Memory B cell (primary cell): ENCODE measurements around the gene RNF121.

Source experiments
- ATAC-seq: fragments of 150-1000 bp; cut with Tn5 transposase; 2 replicates; pipeline ENCODE4 v1.10.0; 2021; ENCODE audit warnings: low read depth, mild to moderate bottlenecking, moderate library complexity
- DNase-seq, 2 donors: peaks; one replicate each; pipeline ENCODE4 v3.0.0; 2022; ENCODE audit warnings: low spot score in 2 of 2
- H3K27ac Mint-ChIP-seq: one replicate; pipeline ENCODE4 v1.8.0; 2022; ENCODE audit warnings: mild to moderate bottlenecking, moderate library complexity, mixed read lengths
- H3K27me3 Mint-ChIP-seq: one replicate; pipeline ENCODE4 v1.8.0; 2022; ENCODE audit warnings: mixed read lengths
- H3K36me3 Mint-ChIP-seq: one replicate; pipeline ENCODE4 v1.8.0; 2022; ENCODE audit warnings: mild to moderate bottlenecking, mixed read lengths
- H3K4me1 Mint-ChIP-seq: one replicate; pipeline ENCODE4 v1.8.0; 2022; ENCODE audit warnings: mixed read lengths
- H3K4me3 Mint-ChIP-seq: one replicate; pipeline ENCODE4 v1.8.0; 2022; ENCODE audit warnings: mild to moderate bottlenecking, moderate library complexity, mixed read lengths
- H3K9me3 Mint-ChIP-seq: one replicate; pipeline ENCODE4 v1.8.0; 2022; ENCODE audit warnings: mixed read lengths

RNF121 gene

DNA sequence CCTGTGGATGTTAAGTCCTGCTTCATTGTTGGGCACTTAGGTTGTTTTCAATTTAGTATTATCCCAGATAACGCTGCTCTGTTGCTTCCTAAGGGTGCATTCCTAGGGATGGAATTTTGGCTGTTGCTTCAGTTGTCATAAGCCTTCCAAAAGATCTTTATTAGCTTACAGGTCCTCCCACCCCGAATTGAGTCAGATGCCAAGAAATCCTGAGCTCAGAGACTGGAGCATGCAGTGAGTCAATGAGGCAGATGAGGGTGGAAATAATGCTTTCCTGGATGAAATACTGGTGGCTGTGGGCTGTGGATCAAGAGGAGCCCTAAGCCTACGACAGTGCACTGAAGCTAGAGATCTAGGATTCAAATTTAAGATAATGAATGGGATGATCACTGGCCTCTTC, 59.2 kb downstream of the RNF121 start:
- H3K36me3 Mint-ChIP-seq, result peaks cover 2% of the 10 kb centered on the region
- ATAC-seq (no peak), DNase-seq (no peak)
- no peak overlapping the region for H3K4me3 Mint-ChIP-seq
- H3K27me3 Mint-ChIP-seq, result no peaks in the 10 kb centered on the region
- H3K4me1 Mint-ChIP-seq, result peaks cover 33% of the 10 kb centered on the region
- no peak overlapping the region for H3K27ac Mint-ChIP-seq
- H3K9me3 Mint-ChIP-seq, result no peaks in the 10 kb centered on the region

GRCh38 chr11:71990701-71991100, 61.9 kb downstream of the RNF121 start:
- no peak for ATAC-seq
- Mint-ChIP-seq H3K4me1 (peaks cover 40% of the 10 kb centered on the region), H3K4me3 (no peak overlapping the region), H3K9me3 (no peaks in the 10 kb centered on the region), H3K36me3 (peaks cover 5% of the 10 kb centered on the region), H3K27me3 (no peaks in the 10 kb centered on the region), H3K27ac (no peak overlapping the region)
- DNase-seq, result no peak

- Mint-ChIP-seq H3K9me3 (no peaks in the 10 kb centered on the region), H3K4me1 (peaks cover 34% of the 10 kb centered on the region), H3K27me3 (no peaks in the 10 kb centered on the region), H3K27ac (no peak overlapping the region), H3K36me3 (peaks cover 5% of the 10 kb centered on the region), H3K4me3 (peak overlapping the region; percentile 0)
- ATAC-seq, result peak; percentile 94
- peak in 1 of 2 donors; percentile 53 for DNase-seq
These were observed 62.6 kb downstream of the RNF121 start for GRCh38 chr11:71991494-71991893.

GRCh38 chr11:71992136-71992730, 63.4 kb downstream of the RNF121 start:
- peak overlapping the region; percentile 39 for H3K4me3 Mint-ChIP-seq
- H3K27ac Mint-ChIP-seq, result no peak overlapping the region
- peaks cover 36% of the 10 kb centered on the region for H3K4me1 Mint-ChIP-seq
- peaks cover 3% of the 10 kb centered on the region for H3K36me3 Mint-ChIP-seq
- no peaks in the 10 kb centered on the region for H3K9me3 Mint-ChIP-seq
- ATAC-seq (no peak), DNase-seq (no peak)
- no peaks in the 10 kb centered on the region for H3K27me3 Mint-ChIP-seq

- H3K9me3 Mint-ChIP-seq, result no peaks in the 10 kb centered on the region
These were observed 65.9 kb downstream of the RNF121 start for GRCh38 chr11:71994786-71995185.

GRCh38 chr11:71995726-71996291, 67.0 kb downstream of the RNF121 start:
- ATAC-seq, result no peak
- H3K4me1 Mint-ChIP-seq, result peaks cover 60% of the 10 kb centered on the region
- no peaks in the 10 kb centered on the region for H3K27me3 Mint-ChIP-seq
- H3K36me3 Mint-ChIP-seq, result peaks cover 5% of the 10 kb centered on the region
- H3K27ac Mint-ChIP-seq, result no peak overlapping the region
- H3K9me3 Mint-ChIP-seq, result no peaks in the 10 kb centered on the region
- no peak overlapping the region for H3K4me3 Mint-ChIP-seq
- DNase-seq, result no peak

More at GRCh38 chr11:71994786-71995185, 65.9 kb downstream of the RNF121 start:
- DNase-seq (no peak), ATAC-seq (no peak)
- H3K36me3 Mint-ChIP-seq, result peaks cover 5% of the 10 kb centered on the region
- H3K4me3 Mint-ChIP-seq, result no peak overlapping the region
- H3K27ac Mint-ChIP-seq, result no peak overlapping the region
- peaks cover 57% of the 10 kb centered on the region for H3K4me1 Mint-ChIP-seq
- H3K27me3 Mint-ChIP-seq, result no peaks in the 10 kb centered on the region

GRCh38 chr11:71996517-71996916, 67.7 kb downstream of the RNF121 start:
- Mint-ChIP-seq H3K9me3 (no peaks in the 10 kb centered on the region), H3K27me3 (no peaks in the 10 kb centered on the region), H3K4me3 (no peak overlapping the region), H3K4me1 (peaks cover 56% of the 10 kb centered on the region), H3K36me3 (peaks cover 5% of the 10 kb centered on the region), H3K27ac (peak overlapping the region; percentile 42)
- ATAC-seq, result no peak
- no peak for DNase-seq

GRCh38 chr11:71996946-71997345, 68.1 kb downstream of the RNF121 start:
- DNase-seq, result no peak
- H3K9me3 Mint-ChIP-seq, result no peaks in the 10 kb centered on the region
- peaks cover 7% of the 10 kb centered on the region for H3K36me3 Mint-ChIP-seq
- H3K27me3 Mint-ChIP-seq, result no peaks in the 10 kb centered on the region
- H3K4me1 Mint-ChIP-seq, result peaks cover 55% of the 10 kb centered on the region
- no peak overlapping the region for H3K4me3 Mint-ChIP-seq
- ATAC-seq, result peak; percentile 25
- H3K27ac Mint-ChIP-seq, result peak overlapping the region; percentile 42

GRCh38 chr11:71997594-71997993, 68.7 kb downstream of the RNF121 start:
- H3K27ac Mint-ChIP-seq, result peak overlapping the region; percentile 98
- ATAC-seq, result no peak
- H3K9me3 Mint-ChIP-seq, result no peaks in the 10 kb centered on the region
- peaks cover 55% of the 10 kb centered on the region for H3K4me1 Mint-ChIP-seq
- no peak for DNase-seq
- H3K27me3 Mint-ChIP-seq, result no peaks in the 10 kb centered on the region
- H3K4me3 Mint-ChIP-seq, result no peak overlapping the region
- H3K36me3 Mint-ChIP-seq, result peaks cover 13% of the 10 kb centered on the region

- DNase-seq (no peak), ATAC-seq (no peak)
- Mint-ChIP-seq H3K36me3 (peaks cover 14% of the 10 kb centered on the region), H3K4me3 (peak overlapping the region; percentile 21), H3K9me3 (no peaks in the 10 kb centered on the region), H3K27me3 (no peaks in the 10 kb centered on the region), H3K27ac (peak overlapping the region; percentile 98), H3K4me1 (peaks cover 52% of the 10 kb centered on the region)
These were observed 69.2 kb downstream of the RNF121 start for GRCh38 chr11:71998061-71998460.

- H3K9me3 Mint-ChIP-seq, result no peaks in the 10 kb centered on the region
- H3K4me1 Mint-ChIP-seq, result peaks cover 47% of the 10 kb centered on the region
- DNase-seq (peak; percentile 34 to 37), ATAC-seq (peak; percentile 90)
- no peaks in the 10 kb centered on the region for H3K27me3 Mint-ChIP-seq
- H3K4me3 Mint-ChIP-seq, result peak within 1 kb of the TSS; percentile 96
- H3K27ac Mint-ChIP-seq, result peak within 1 kb of the TSS; percentile 98
- peaks cover 17% of the 10 kb centered on the region for H3K36me3 Mint-ChIP-seq
These were observed 69.9 kb downstream of the RNF121 start, which contains the start of gene IL18BP for GRCh38 chr11:71998649-71999310. Gene IL18BP, plus strand, starts transcription at chr11:71998909. Its CDS starts 1,076 bp downstream, at chr11:71999985.

- Mint-ChIP-seq H3K36me3 (peaks cover 21% of the 10 kb centered on the region), H3K27ac (peak overlapping the region; percentile 98), H3K4me3 (peak overlapping the region; percentile 96), H3K4me1 (peaks cover 45% of the 10 kb centered on the region), H3K9me3 (no peaks in the 10 kb centered on the region), H3K27me3 (no peaks in the 10 kb centered on the region)
- DNase-seq (no peak), ATAC-seq (no peak)
These were observed 70.5 kb downstream of the RNF121 start for GRCh38 chr11:71999362-71999761.

- DNase-seq (no peak), ATAC-seq (no peak)
- Mint-ChIP-seq H3K36me3 (peaks cover 19% of the 10 kb centered on the region), H3K27ac (peak overlapping the region; percentile 98), H3K9me3 (no peaks in the 10 kb centered on the region), H3K27me3 (no peaks in the 10 kb centered on the region), H3K4me1 (peaks cover 41% of the 10 kb centered on the region), H3K4me3 (peak overlapping the region; percentile 96)
These were observed 71.0 kb downstream of the RNF121 start for GRCh38 chr11:71999798-72000197.

DNA sequence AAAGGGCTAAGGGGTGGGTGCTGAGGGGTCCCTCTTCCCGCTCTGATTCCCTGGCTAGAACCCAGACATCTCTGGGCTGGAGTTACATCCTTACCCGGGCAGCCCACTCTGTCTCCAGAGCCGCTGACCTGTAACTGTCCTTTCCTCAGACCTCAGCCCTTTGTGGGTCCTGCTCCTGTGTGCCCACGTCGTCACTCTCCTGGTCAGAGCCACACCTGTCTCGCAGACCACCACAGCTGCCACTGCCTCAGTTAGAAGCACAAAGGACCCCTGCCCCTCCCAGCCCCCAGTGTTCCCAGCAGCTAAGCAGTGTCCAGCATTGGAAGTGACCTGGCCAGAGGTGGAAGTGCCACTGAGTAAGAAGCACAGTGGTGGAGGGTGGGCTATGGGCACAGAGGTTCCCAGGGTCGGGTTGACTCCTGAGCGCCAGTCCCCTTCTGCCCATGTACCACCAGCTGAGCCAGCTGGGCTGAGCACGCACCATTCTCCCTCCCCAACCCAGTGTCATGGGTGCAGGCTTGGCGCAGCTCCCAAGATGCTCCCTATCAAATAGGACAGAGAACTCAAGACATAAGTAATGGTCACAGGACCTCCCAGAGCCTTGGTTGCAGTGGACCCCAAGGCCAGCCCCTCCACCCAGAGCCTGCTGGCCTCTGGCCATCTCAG, 71.5 kb downstream of the RNF121 start:
- Mint-ChIP-seq H3K4me1 (peaks cover 41% of the 10 kb centered on the region), H3K9me3 (no peaks in the 10 kb centered on the region), H3K27me3 (no peaks in the 10 kb centered on the region), H3K4me3 (peak overlapping the region; percentile 2), H3K27ac (peak overlapping the region; percentile 41), H3K36me3 (peaks cover 19% of the 10 kb centered on the region)
- no peak for ATAC-seq
- no peak for DNase-seq
